Measurements from ENCODE around the gene ARSA.

ARSA gene

GRCh38 chr22:50576070-50576469 lies 51.9 kb downstream of the ARSA start:
- no peak overlapping the region for H3K4me3 ChIP-seq (ENCODE audit: control insufficient read depth, low read depth, low read length)
- DNase-seq (ENCODE audit: low read depth), result peak; percentile 56
- TF ChIP-seq, protein P1, sequence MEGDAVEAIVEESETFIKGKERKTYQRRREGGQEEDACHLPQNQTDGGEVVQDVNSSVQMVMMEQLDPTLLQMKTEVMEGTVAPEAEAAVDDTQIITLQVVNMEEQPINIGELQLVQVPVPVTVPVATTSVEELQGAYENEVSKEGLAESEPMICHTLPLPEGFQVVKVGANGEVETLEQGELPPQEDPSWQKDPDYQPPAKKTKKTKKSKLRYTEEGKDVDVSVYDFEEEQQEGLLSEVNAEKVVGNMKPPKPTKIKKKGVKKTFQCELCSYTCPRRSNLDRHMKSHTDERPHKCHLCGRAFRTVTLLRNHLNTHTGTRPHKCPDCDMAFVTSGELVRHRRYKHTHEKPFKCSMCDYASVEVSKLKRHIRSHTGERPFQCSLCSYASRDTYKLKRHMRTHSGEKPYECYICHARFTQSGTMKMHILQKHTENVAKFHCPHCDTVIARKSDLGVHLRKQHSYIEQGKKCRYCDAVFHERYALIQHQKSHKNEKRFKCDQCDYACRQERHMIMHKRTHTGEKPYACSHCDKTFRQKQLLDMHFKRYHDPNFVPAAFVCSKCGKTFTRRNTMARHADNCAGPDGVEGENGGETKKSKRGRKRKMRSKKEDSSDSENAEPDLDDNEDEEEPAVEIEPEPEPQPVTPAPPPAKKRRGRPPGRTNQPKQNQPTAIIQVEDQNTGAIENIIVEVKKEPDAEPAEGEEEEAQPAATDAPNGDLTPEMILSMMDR (conservative IDR thresholded peaks at IDR 0.05; ENCODE audit: control insufficient read depth, insufficient read depth, low read depth, low read length), result peak; percentile 41

DNA sequence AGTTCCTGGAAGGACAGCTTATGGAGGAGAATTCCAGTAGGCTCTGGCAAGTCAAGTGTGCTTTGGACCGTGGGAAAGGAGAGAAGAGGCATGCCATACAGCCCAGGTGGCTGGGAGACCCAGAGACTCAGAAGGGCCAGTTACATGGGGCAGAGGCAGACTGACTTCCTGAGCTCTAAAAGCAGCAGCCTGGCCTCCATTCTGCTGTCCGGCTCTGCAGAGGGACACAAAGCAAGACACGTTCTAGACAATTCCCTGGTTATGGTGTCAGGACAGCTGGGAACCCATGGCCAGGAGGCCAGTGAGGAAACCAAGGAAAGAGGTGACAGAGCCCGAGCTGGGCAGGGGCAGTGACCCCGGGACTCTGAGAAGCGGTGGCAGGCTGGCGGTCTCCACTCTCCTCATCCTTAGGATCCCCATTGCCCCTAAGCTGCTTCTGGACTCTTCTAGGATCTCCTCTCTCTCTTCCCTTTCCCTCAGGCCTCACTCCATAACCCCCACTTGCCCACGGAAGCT lies 52.5 kb downstream of the ARSA start:
- DNase-seq (ENCODE audit: low read depth), result no peak
- no peak overlapping the region for H3K4me3 ChIP-seq (ENCODE audit: control insufficient read depth, low read depth, low read length)

More for the DNA sequence above, 52.5 kb downstream of the ARSA start:
- TF ChIP-seq, protein P1 (conservative IDR thresholded peaks at IDR 0.05; ENCODE audit: control insufficient read depth, insufficient read depth, low read depth, low read length), result no peak
